ENCODE data around the gene KMT2C.

GRCh38 chr7:152090747-152091146 is 345.1 kb downstream of the KMT2C start:
- TF ChIP-seq POLR2A (IDR thresholded peaks at IDR 0.05) (no peak), CTCF (IDR thresholded peaks at IDR 0.05) (no peak)

All from thyroid gland (tissue), 4 donors.